Measurements from ENCODE around the gene HTR6. TPM values are rescaled to one million over a fixed set of nuclear protein-coding genes. Genes with fewer than 3 reads are reported as not detected.
A peak's percentile ranks its signal among the peaks of the same experiment; 100 is the strongest.

The HTR6 gene
- not detected for total RNA-seq

- Histone ChIP-seq H3K9me3 (no peaks in the 10 kb centered on the region), H3K36me3 (no peaks in the 10 kb centered on the region), H3K27ac (no peak within 1 kb of the TSS), H3K4me1 (peaks cover 0 to 9% of the 10 kb centered on the region in 2 donors), H3K27me3 (peaks cover 10% of the 10 kb centered on the region), H3K4me3 (replicated peaks in 1 of 3) (no peak within 1 kb of the TSS)
- intact Hi-C loops (cut with DNase I): no loop called here
- no peak for TF ChIP-seq POLR2A (IDR thresholded peaks at IDR 0.05)
- no peak for TF ChIP-seq CTCF (IDR thresholded peaks at IDR 0.05)
- WGBS, 2 donors: 25 to 33% methylated on average over 2 to 5 of the region's 80 CpGs
- DNase-seq: no peak
These were observed at the start of gene HTR6 for GRCh38 chr1:19664453-19665185. HTR6 (plus strand) TSS chr1:19664875; CDS start chr1:19665754, 879 bp downstream.

- no peak overlapping the region for H3K4me3 ChIP-seq (replicated peaks in 1 of 3)
- no peaks in the 10 kb centered on the region for H3K36me3 ChIP-seq
- WGBS, 2 donors: 93% methylated on average over 6 of the region's 6 CpGs
- no peaks in the 10 kb centered on the region for H3K27me3 ChIP-seq
- DNase-seq: no peak
- intact Hi-C loops (cut with DNase I): no loop called here
- TF ChIP-seq POLR2A (IDR thresholded peaks at IDR 0.05) (no peak), CTCF (IDR thresholded peaks at IDR 0.05) (no peak)
- no peak overlapping the region for H3K27ac ChIP-seq
- no peaks in the 10 kb centered on the region for H3K9me3 ChIP-seq
- H3K4me1 ChIP-seq: peaks cover 18 to 24% of the 10 kb centered on the region in 2 donors
These were observed 49.2 kb upstream of the HTR6 start for GRCh38 chr1:19615438-19615837.

- 79 to 86% methylated on average over 2 of the region's 2 CpGs for WGBS, 2 donors
- no peak for DNase-seq
- no peaks in the 10 kb centered on the region for H3K27me3 ChIP-seq
- intact Hi-C loops (cut with DNase I): no loop called here
- H3K4me3 ChIP-seq (replicated peaks in 1 of 3): no peak overlapping the region
- H3K36me3 ChIP-seq: no peaks in the 10 kb centered on the region
- no peaks in the 10 kb centered on the region for H3K9me3 ChIP-seq
- TF ChIP-seq CTCF (IDR thresholded peaks at IDR 0.05) (no peak), POLR2A (IDR thresholded peaks at IDR 0.05) (no peak)
- no peak overlapping the region for H3K27ac ChIP-seq
- peaks cover 28 to 35% of the 10 kb centered on the region in 2 donors for H3K4me1 ChIP-seq
These were observed 48.2 kb upstream of the HTR6 start for GRCh38 chr1:19616489-19616888.

- no peak for DNase-seq
- no peaks in the 10 kb centered on the region for H3K36me3 ChIP-seq
- no peaks in the 10 kb centered on the region for H3K27me3 ChIP-seq
- WGBS, 2 donors: 89 to 93% methylated on average over 3 of the region's 3 CpGs
- intact Hi-C loops (cut with DNase I): no loop called here
- H3K9me3 ChIP-seq: no peaks in the 10 kb centered on the region
- TF ChIP-seq CTCF (IDR thresholded peaks at IDR 0.05) (no peak), POLR2A (IDR thresholded peaks at IDR 0.05) (no peak)
- H3K4me1 ChIP-seq: peaks cover 36 to 42% of the 10 kb centered on the region in 2 donors
- no peak overlapping the region for H3K4me3 ChIP-seq (replicated peaks in 1 of 3)
- H3K27ac ChIP-seq: no peak overlapping the region
These were observed 47.3 kb upstream of the HTR6 start for GRCh38 chr1:19617376-19617775.

GRCh38 chr1:19618428-19618827, 46.2 kb upstream of the HTR6 start:
- peak overlapping the region in 1 of 3 donors; percentile 5 for H3K27ac ChIP-seq
- H3K36me3 ChIP-seq: no peaks in the 10 kb centered on the region
- WGBS, 2 donors: 96 to 100% methylated on average over 3 of the region's 3 CpGs
- H3K4me3 ChIP-seq (replicated peaks in 1 of 3): no peak overlapping the region
- peaks cover 37 to 49% of the 10 kb centered on the region in 2 donors for H3K4me1 ChIP-seq
- no peak for TF ChIP-seq POLR2A (IDR thresholded peaks at IDR 0.05)
- no peak for TF ChIP-seq CTCF (IDR thresholded peaks at IDR 0.05)
- no peak for DNase-seq
- intact Hi-C loops (cut with DNase I): no loop called here
- H3K27me3 ChIP-seq: no peaks in the 10 kb centered on the region
- no peaks in the 10 kb centered on the region for H3K9me3 ChIP-seq
